HL-60 (cell line): ENCODE results near the gene IQCH.

ENCODE experiments used
- CTCF ChIP-seq: IDR thresholded peaks from one replicate; pipeline ENCODE4 v1.5.1; 2011; ENCODE audit warnings: low read length, control low read depth, inconsistent platforms; ENCODE audit not compliant: insufficient read depth
- POLR2AphosphoS5 ChIP-seq: IDR thresholded peaks from 2 replicates; pipeline ENCODE4 v1.6.1; 2012; ENCODE audit warnings: low read depth

GRCh38 chr15:67307156-67307555 is 52.6 kb downstream of the IQCH start:
- TF ChIP-seq POLR2AphosphoS5 (no peak), CTCF (no peak)
